K562 (cell line): ENCODE data around the gene CD164. TPM values are rescaled to one million over a fixed set of nuclear protein-coding genes. Genes with fewer than 3 reads are reported as not detected.

Experiments used
- ATF3 ChIP-seq, 2 experiments: fragments of 450-650 bp in 1 of 2; sonication (generic) in 1 of 2; formaldehyde crosslinking in 1 of 2; IDR thresholded peaks in 1 of 2; conservative IDR thresholded peaks in 1 of 2; 2 replicates each; pipeline versions ENCODE4 v1.6.1 to v1.8.1; 2016 to 2023; ENCODE audit warnings: mild to moderate bottlenecking in 2 of 2, moderate library complexity in 2 of 2, inconsistent platforms in 1 of 2, missing genetic modification reagents in 1 of 2
- ATF7 ChIP-seq: fragments of 450-650 bp; IDR thresholded peaks from 2 replicates; pipeline ENCODE4 v1.7.1; 2014; ENCODE audit warnings: mild to moderate bottlenecking, moderate library complexity
- EP300 ChIP-seq: IDR thresholded peaks from 2 replicates; pipeline ENCODE4 v1.6.1; 2012; ENCODE audit warnings: low read length, improper control_type of control experiment
- HNRNPL ChIP-seq: fragments of 200-400 bp; formaldehyde crosslinking; IDR thresholded peaks from 2 replicates; pipeline ENCODE4 v1.6.1; 2017; ENCODE audit warnings: low read depth, mild to moderate bottlenecking, low read length
- RHOXF2B ChIP-seq: fragments of 250-450 bp; sonication (Bioruptor Pico); conservative IDR thresholded peaks from 2 replicates; pipeline ENCODE4 v1.5.1; 2021
- SRSF7 ChIP-seq: fragments of 200-400 bp; formaldehyde crosslinking; optimal IDR thresholded peaks from 2 replicates; pipeline ENCODE3; 2017; ENCODE audit warnings: mild to moderate bottlenecking, low read depth, low read length
- TSHZ1 ChIP-seq: fragments of 250-450 bp; sonication (Bioruptor Pico); IDR thresholded peaks from 2 replicates; pipeline ENCODE4 v1.4.0; 2020; ENCODE audit warnings: mild to moderate bottlenecking, moderate library complexity
- ZNF140 ChIP-seq: fragments of 250-450 bp; sonication (Bioruptor Pico); IDR thresholded peaks from 2 replicates; pipeline ENCODE4 v1.8.0; 2021; ENCODE audit warnings: moderate library complexity, mild to moderate bottlenecking, inconsistent platforms
- ZNF143 ChIP-seq: sonication (generic); formaldehyde crosslinking; IDR thresholded peaks from 2 replicates; pipeline ENCODE4 v1.9.0; 2022; ENCODE audit warnings: mild to moderate bottlenecking, missing genetic modification reagents
- ZNF696 ChIP-seq: fragments of 250-450 bp; sonication (Bioruptor Pico); conservative IDR thresholded peaks from 2 replicates; pipeline ENCODE4 v1.4.0; 2020; ENCODE audit warnings: mild to moderate bottlenecking, moderate library complexity
- polyA plus RNA-seq, 8 experiments: library from polyadenylated mRNA; depleted of rRNA in 4 of 8; stranded (reverse) in 5 of 8; unstranded in 3 of 8; fragments of >200 nt; fragmentation: Nextera tagmentation in 2 of 8; fragmentation: Illumina TruSeq in 1 of 8; extraction: Ambion mirVana in 2 of 8; extraction: Trizol in 1 of 8; gene quantifications; 2 replicates each; pipeline versions ENCODE4 v1.2.1 to v1.2.3, GENCODE V29; 2011 to 2014; ENCODE audit warnings: inconsistent platforms in 1 of 8, missing spikeins in 1 of 8
- total RNA-seq, 7 experiments: library from RNA; depleted of rRNA in 6 of 7; stranded (reverse); fragments of >200 nt in 6 of 7; fragmentation: Illumina TruSeq in 2 of 7; extraction: Trizol in 2 of 7; gene quantifications; 2 replicates each; pipeline versions ENCODE4 v1.2.1 to v1.2.3, GENCODE V29; 2011 to 2021; ENCODE audit warnings: low replicate concordance in 1 of 7
- TF ChIP-seq, protein P1 (sequence below): fragments of 450-650 bp; IDR thresholded peaks from 2 replicates; pipeline ENCODE4 v1.7.0; 2016; ENCODE audit warnings: borderline replicate concordance

Gene CD164
- total and polyA plus RNA-seq, 9 of the 15 experiments (the other 6 are each of a cell fraction or from before 2014, with no cell fraction given) = 79.5 to 317 (median 165) TPM

- TF ChIP-seq, protein P1, sequence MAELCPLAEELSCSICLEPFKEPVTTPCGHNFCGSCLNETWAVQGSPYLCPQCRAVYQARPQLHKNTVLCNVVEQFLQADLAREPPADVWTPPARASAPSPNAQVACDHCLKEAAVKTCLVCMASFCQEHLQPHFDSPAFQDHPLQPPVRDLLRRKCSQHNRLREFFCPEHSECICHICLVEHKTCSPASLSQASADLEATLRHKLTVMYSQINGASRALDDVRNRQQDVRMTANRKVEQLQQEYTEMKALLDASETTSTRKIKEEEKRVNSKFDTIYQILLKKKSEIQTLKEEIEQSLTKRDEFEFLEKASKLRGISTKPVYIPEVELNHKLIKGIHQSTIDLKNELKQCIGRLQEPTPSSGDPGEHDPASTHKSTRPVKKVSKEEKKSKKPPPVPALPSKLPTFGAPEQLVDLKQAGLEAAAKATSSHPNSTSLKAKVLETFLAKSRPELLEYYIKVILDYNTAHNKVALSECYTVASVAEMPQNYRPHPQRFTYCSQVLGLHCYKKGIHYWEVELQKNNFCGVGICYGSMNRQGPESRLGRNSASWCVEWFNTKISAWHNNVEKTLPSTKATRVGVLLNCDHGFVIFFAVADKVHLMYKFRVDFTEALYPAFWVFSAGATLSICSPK = no peak
- TF ChIP-seq ZNF696 (CRISPR knock-in tag) = no peak
- TF ChIP-seq TSHZ1 (CRISPR knock-in tag) = no peak
- TF ChIP-seq RHOXF2B (CRISPR knock-in tag) = no peak
- TF ChIP-seq ATF7 = no peak
- TF ChIP-seq SRSF7 = no peak
- no peak; the same call in 1 of the 2 replicates for TF ChIP-seq ZNF143 (CRISPR knock-in tag)
- no peak for TF ChIP-seq ATF3 (IDR thresholded peaks at IDR 0.05)
- TF ChIP-seq ATF3 (CRISPR knock-in tag; conservative IDR thresholded peaks at IDR 0.05) = no peak
- no peak for TF ChIP-seq ZNF140 (CRISPR knock-in tag)
- peak; percentile 17; the same call in 1 of the 2 replicates for TF ChIP-seq EP300
- peak; percentile 26; the same call in 1 of the 2 replicates for TF ChIP-seq HNRNPL
These were observed at the start of gene CD164 (continued) for GRCh38 chr6:109381747-109382575.
